Peyer's patch (tissue), 4 donors: ENCODE results near the gene GPD2.

Experiments
- POLR2A ChIP-seq, 2 donors: fragments of 450-650 bp; IDR thresholded peaks; one replicate each; pipeline ENCODE4 v1.5.1; 2017; ENCODE audit warnings: antibody characterized with exemption in 2 of 2, mild to moderate bottlenecking in 2 of 2, moderate library complexity in 2 of 2
- TF ChIP-seq, protein P1 (sequence below), 6 experiments: fragments of 450-650 bp in 4 of 6; fragments of 200-600 bp in 2 of 6; sonication (generic) in 1 of 6; IDR thresholded peaks; one replicate each; pipeline ENCODE4 v1.5.1; 2017 to 2019; ENCODE audit warnings: antibody characterized with exemption in 6 of 6, mild to moderate bottlenecking in 3 of 6, moderate library complexity in 1 of 6

DNA sequence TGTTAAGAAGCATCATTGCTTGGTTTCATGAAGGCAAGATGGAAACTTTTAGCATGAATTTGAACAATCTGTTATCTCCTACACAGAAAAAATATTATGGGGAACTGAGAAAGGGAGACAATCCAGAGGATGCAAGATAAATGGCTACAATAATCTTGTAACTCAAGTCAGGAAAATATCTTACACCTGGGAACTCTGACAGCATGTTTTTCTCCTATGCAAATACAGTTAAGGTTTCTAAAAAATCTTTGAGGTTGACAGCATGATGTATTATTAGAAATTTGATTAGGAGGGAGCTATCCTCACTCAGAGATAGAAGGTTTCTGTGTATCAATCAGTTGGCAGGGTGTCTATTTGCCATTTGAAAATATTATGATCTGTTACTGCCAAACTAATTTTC, 75.6 kb downstream of the GPD2 start:
- TF ChIP-seq POLR2A (IDR thresholded peaks at IDR 0.05): no peak
- TF ChIP-seq, protein P1, sequence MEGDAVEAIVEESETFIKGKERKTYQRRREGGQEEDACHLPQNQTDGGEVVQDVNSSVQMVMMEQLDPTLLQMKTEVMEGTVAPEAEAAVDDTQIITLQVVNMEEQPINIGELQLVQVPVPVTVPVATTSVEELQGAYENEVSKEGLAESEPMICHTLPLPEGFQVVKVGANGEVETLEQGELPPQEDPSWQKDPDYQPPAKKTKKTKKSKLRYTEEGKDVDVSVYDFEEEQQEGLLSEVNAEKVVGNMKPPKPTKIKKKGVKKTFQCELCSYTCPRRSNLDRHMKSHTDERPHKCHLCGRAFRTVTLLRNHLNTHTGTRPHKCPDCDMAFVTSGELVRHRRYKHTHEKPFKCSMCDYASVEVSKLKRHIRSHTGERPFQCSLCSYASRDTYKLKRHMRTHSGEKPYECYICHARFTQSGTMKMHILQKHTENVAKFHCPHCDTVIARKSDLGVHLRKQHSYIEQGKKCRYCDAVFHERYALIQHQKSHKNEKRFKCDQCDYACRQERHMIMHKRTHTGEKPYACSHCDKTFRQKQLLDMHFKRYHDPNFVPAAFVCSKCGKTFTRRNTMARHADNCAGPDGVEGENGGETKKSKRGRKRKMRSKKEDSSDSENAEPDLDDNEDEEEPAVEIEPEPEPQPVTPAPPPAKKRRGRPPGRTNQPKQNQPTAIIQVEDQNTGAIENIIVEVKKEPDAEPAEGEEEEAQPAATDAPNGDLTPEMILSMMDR (IDR thresholded peaks at IDR 0.05): no peak
